Stimulated activated CD4-positive, alpha-beta T cell treated with anti-CD3 and anti-CD28 coated beads, Interleukin-15, amount 100 ng/mL, for 48 hours (primary cell): Measurements from ENCODE around the gene ADAMTS2.
"Not testable (repeated sequence)": the region's sequence is repeated elsewhere in the genome, so short reads cannot be mapped to it uniquely, and the experiment has no call there.

ENCODE experiments used
- DNase-seq, 2 donors: peaks; one replicate each; pipeline ENCODE4 v3.0.0-alpha.2; 2020; ENCODE audit warnings: low read depth in 2 of 2

ADAMTS2 gene

GRCh38 chr5:179217356-179217755 is 127.9 kb downstream of the ADAMTS2 start:
- DNase-seq: no peak

- not testable (repeated sequence) for DNase-seq
These were observed 128.9 kb downstream of the ADAMTS2 start for GRCh38 chr5:179216381-179216780.

GRCh38 chr5:179215576-179215975 is 129.7 kb downstream of the ADAMTS2 start:
- no peak for DNase-seq

GRCh38 chr5:179214678-179215077 is 130.6 kb downstream of the ADAMTS2 start:
- no peak for DNase-seq

- no peak for DNase-seq
These were observed 132.4 kb downstream of the ADAMTS2 start for GRCh38 chr5:179212870-179213269.

- no peak for DNase-seq
These were observed 133.6 kb downstream of the ADAMTS2 start for GRCh38 chr5:179211631-179212030.

GRCh38 chr5:179211068-179211467 is 134.2 kb downstream of the ADAMTS2 start:
- DNase-seq: no peak

GRCh38 chr5:179210478-179210877 is 134.8 kb downstream of the ADAMTS2 start:
- DNase-seq: no peak

GRCh38 chr5:179209359-179210150 is 135.7 kb downstream of the ADAMTS2 start:
- no peak for DNase-seq

GRCh38 chr5:179208706-179209358 is 136.4 kb downstream of the ADAMTS2 start:
- no peak for DNase-seq

- DNase-seq: no peak
These were observed 137.1 kb downstream of the ADAMTS2 start for GRCh38 chr5:179207920-179208705.

- no peak for DNase-seq
These were observed 137.8 kb downstream of the ADAMTS2 start for GRCh38 chr5:179207470-179207869.

- DNase-seq: no peak
These were observed 138.9 kb downstream of the ADAMTS2 start for GRCh38 chr5:179206366-179206765.

- DNase-seq: no peak
These were observed 140.0 kb downstream of the ADAMTS2 start for GRCh38 chr5:179205277-179205676.

- no peak for DNase-seq
These were observed 140.7 kb downstream of the ADAMTS2 start for GRCh38 chr5:179204572-179204971.

- DNase-seq: no peak
These were observed 142.0 kb downstream of the ADAMTS2 start for GRCh38 chr5:179203248-179203647.

- no peak for DNase-seq
These were observed 143.3 kb downstream of the ADAMTS2 start for GRCh38 chr5:179201986-179202385.

- DNase-seq: no peak
These were observed 146.0 kb downstream of the ADAMTS2 start for GRCh38 chr5:179199246-179199645.

- no peak for DNase-seq
These were observed 146.4 kb downstream of the ADAMTS2 start for GRCh38 chr5:179198825-179199224.

GRCh38 chr5:179196405-179197079 is 148.7 kb downstream of the ADAMTS2 start:
- no peak for DNase-seq

GRCh38 chr5:179195561-179196404 is 149.5 kb downstream of the ADAMTS2 start:
- DNase-seq: no peak
